ENCODE measurements around the gene HSPA4. TPM values are rescaled to one million over a fixed set of nuclear protein-coding genes. Genes with fewer than 3 reads are reported as not detected.

Gene HSPA4
- total and polyA plus RNA-seq, 2 of the 13 experiments (the other 11 are each of a cell fraction or from before 2014, with no cell fraction given): 36.6 to 231 TPM

- intact Hi-C loops (cut with micrococcal nuclease; ENCODE audit: unreplicated experiment): no loop called here
- TF ChIP-seq ZNF550 (CRISPR knock-in tag; IDR thresholded peaks at IDR 0.05; ENCODE audit: borderline replicate concordance): no peak
- no peak for TF ChIP-seq NFYC (CRISPR knock-in tag; IDR thresholded peaks at IDR 0.05)
- TF ChIP-seq YEATS2 (CRISPR knock-in tag; IDR thresholded peaks at IDR 0.05; ENCODE audit: borderline replicate concordance): no peak
- no peak for TF ChIP-seq ZNF232 (CRISPR knock-in tag; IDR thresholded peaks at IDR 0.05; ENCODE audit: borderline replicate concordance)
- TF ChIP-seq NBN (conservative IDR thresholded peaks at IDR 0.05): no peak
- no peak for TF ChIP-seq HNRNPL (IDR thresholded peaks at IDR 0.05; ENCODE audit: low read depth, low read length)
- TF ChIP-seq ZNF7 (CRISPR knock-in tag; IDR thresholded peaks at IDR 0.05): no peak
- TF ChIP-seq CHD2 (IDR thresholded peaks at IDR 0.05; ENCODE audit: low read depth, low read length): no peak
- TF ChIP-seq XBP1 (CRISPR knock-in tag; IDR thresholded peaks at IDR 0.05): no peak
- TF ChIP-seq RERE (CRISPR knock-in tag; IDR thresholded peaks at IDR 0.05; ENCODE audit: low read depth): no peak
- Histone ChIP-seq H3K9me3 (ENCODE audit: low read length) (no peaks in the 10 kb centered on the region), H3K9ac (ENCODE audit: insufficient read depth, low read depth, low read length) (no peak overlapping the region), H3K27ac (ENCODE audit: extremely low read length, insufficient read depth, low read length) (no peak overlapping the region), H3K4me2 (ENCODE audit: low read depth, low read length) (no peak overlapping the region), H3K4me3 (replicated peaks in 1 of 3; ENCODE audit: insufficient read depth in 1 of 3, low read depth in 2 of 3, low read length in 3 of 3) (no peak overlapping the region), H2AFZ (ENCODE audit: low read length) (no peak overlapping the region), H3K27me3 (ENCODE audit: control insufficient read depth in 1 of 2, insufficient read depth in 2 of 2, low read length in 2 of 2) (peaks cover 0 to 14% of the 10 kb centered on the region in 2 experiments; a peak in 2 of 5 replicates), H3K79me2 (ENCODE audit: insufficient read depth, low read length) (no peaks in the 10 kb centered on the region), H4K20me1 (ENCODE audit: insufficient read depth, low read length) (no peaks in the 10 kb centered on the region), H3K36me3 (replicated peaks in 1 of 2; ENCODE audit: control insufficient read depth in 1 of 2, insufficient read depth in 2 of 2, low read length in 2 of 2) (no peaks in the 10 kb centered on the region), H3K4me1 (ENCODE audit: insufficient read depth, low read length) (no peaks in the 10 kb centered on the region)
- POLR2A ChIA-PET: no interaction called here
- in situ Hi-C loops (cut with HindIII; ENCODE audit: extremely low pct_ligation_motif_present, low pct_unique_long_range_greater_than_20kb): no loop called here
- BruUV-seq (replicated peaks): no TSS peak
- ATAC-seq: no peak
- FAIRE-seq: no peak
- WGBS (ENCODE audit: low lambda C conversion rate): 26% methylated on average over 4 of the region's 4 CpGs
- CTCF ChIA-PET (ENCODE audit: low intra/inter-chr PET ratio, low total read pairs): no interaction called here
- no peak for DNase-seq (ENCODE audit: low spot score)
Measured at GRCh38 chr5:133155326-133155969, 103.6 kb downstream of the HSPA4 start.

Small RNA genes within 50 kb of the gene (small RNA-seq; reads per million reads assigned to genes)
- gene AC113410.1 (ENCODE audit: insufficient read depth in 2 of 3, insufficient read length in 3 of 3, low read depth in 2 of 3, low replicate concordance in 1 of 3): 0 reads per million in 3 experiments
- gene AC113410.3 (ENCODE audit: insufficient read depth in 2 of 3, insufficient read length in 3 of 3, low read depth in 2 of 3, low replicate concordance in 1 of 3): 0 reads per million in 3 experiments

Other genes starting within 250 kb of the HSPA4 start
- 1.9 and 2.0 TPM in 2 replicates for gene SOWAHA, start 238.7 kb upstream of the HSPA4 start, total RNA-seq (2016; rRNA removed; fragmentation: Illumina TruSeq; extraction: Trizol)
- 0.82 and 0.95 TPM in 2 replicates for gene SOWAHA, start 238.7 kb upstream of the HSPA4 start, polyA plus RNA-seq (2011; rRNA removed)
- gene SHROOM1, start 221.4 kb upstream of the HSPA4 start, total RNA-seq (2016; rRNA removed; fragmentation: Illumina TruSeq; extraction: Trizol): 8.9 and 18.2 TPM in 2 replicates
- gene SHROOM1, start 221.4 kb upstream of the HSPA4 start, polyA plus RNA-seq (2011; rRNA removed): 25.7 and 34.5 TPM in 2 replicates
- gene GDF9, start 185.5 kb upstream of the HSPA4 start, total RNA-seq (2016; rRNA removed; fragmentation: Illumina TruSeq; extraction: Trizol): 0.07 and 0.38 TPM in 2 replicates
- gene GDF9, start 185.5 kb upstream of the HSPA4 start, polyA plus RNA-seq (2011; rRNA removed): 0.33 and 0.50 TPM in 2 replicates
- gene UQCRQ, start 185.4 kb upstream of the HSPA4 start, total RNA-seq (2016; rRNA removed; fragmentation: Illumina TruSeq; extraction: Trizol): 575 and 610 TPM in 2 replicates
- 237 and 257 TPM in 2 replicates for gene UQCRQ, start 185.4 kb upstream of the HSPA4 start, polyA plus RNA-seq (2011; rRNA removed)
- 19.8 and 23.9 TPM in 2 replicates for gene LEAP2, start 178.3 kb upstream of the HSPA4 start, total RNA-seq (2016; rRNA removed; fragmentation: Illumina TruSeq; extraction: Trizol)
- 51.9 and 70.9 TPM in 2 replicates for gene LEAP2, start 178.3 kb upstream of the HSPA4 start, polyA plus RNA-seq (2011; rRNA removed)
- gene AFF4, start 88.4 kb upstream of the HSPA4 start, total RNA-seq (2016; rRNA removed; fragmentation: Illumina TruSeq; extraction: Trizol): 22.1 and 30.5 TPM in 2 replicates
- 17.6 and 25.5 TPM in 2 replicates for gene AFF4, start 88.4 kb upstream of the HSPA4 start, polyA plus RNA-seq (2011; rRNA removed)
- 40.7 and 54.8 TPM in 2 replicates for gene ZCCHC10, start 25.5 kb upstream of the HSPA4 start, total RNA-seq (2016; rRNA removed; fragmentation: Illumina TruSeq; extraction: Trizol)
- gene ZCCHC10, start 25.5 kb upstream of the HSPA4 start, polyA plus RNA-seq (2011; rRNA removed): 44.5 and 48.2 TPM in 2 replicates